Mesenchymal stem cell (in vitro differentiated cells and primary cell): ENCODE measurements around the gene RPL36.

ENCODE experiments used
- DNase-seq: peaks from one replicate; pipeline ENCODE4 v3.0.0-alpha.2; 2013
- H2AFZ ChIP-seq: one replicate; pipeline ENCODE4 v1.6.1; 2013; ENCODE audit warnings: low read depth, mild to moderate bottlenecking, control low read depth, inconsistent platforms, low read length, moderate library complexity
- H2AK5ac ChIP-seq: 2 replicates; pipeline ENCODE4 v1.6.1; 2013; ENCODE audit warnings: low read length, moderate library complexity, mild to moderate bottlenecking, inconsistent platforms; ENCODE audit not compliant: severe bottlenecking
- H2BK120ac ChIP-seq: one replicate; pipeline ENCODE4 v1.6.1; 2013; ENCODE audit warnings: low read depth, mild to moderate bottlenecking, inconsistent platforms, low read length, moderate library complexity
- H2BK12ac ChIP-seq, 2 experiments: one replicate each; pipeline ENCODE4 v1.6.1; 2013; ENCODE audit warnings: inconsistent platforms in 2 of 2, low read length in 2 of 2, mild to moderate bottlenecking in 2 of 2, moderate library complexity in 2 of 2, control low read depth in 1 of 2
- H2BK15ac ChIP-seq: one replicate; pipeline ENCODE4 v1.6.1; 2013; ENCODE audit warnings: mild to moderate bottlenecking, low read depth, inconsistent platforms; ENCODE audit not compliant: poor library complexity, severe bottlenecking
- H2BK5ac ChIP-seq: 2 replicates; pipeline ENCODE4 v1.6.1; 2013; ENCODE audit warnings: low read depth, mild to moderate bottlenecking, low read length, control low read depth, inconsistent platforms; ENCODE audit not compliant: poor library complexity, severe bottlenecking
- H3K14ac ChIP-seq, 2 experiments: one replicate each; pipeline ENCODE4 v1.6.1; 2013; ENCODE audit warnings: inconsistent platforms in 2 of 2, low read length in 2 of 2, control low read depth in 1 of 2, mild to moderate bottlenecking in 1 of 2, moderate library complexity in 1 of 2
- H3K18ac ChIP-seq, 2 experiments: one replicate each; pipeline ENCODE4 v1.6.1; 2013; ENCODE audit warnings: inconsistent platforms in 2 of 2, low read length in 2 of 2, control low read depth in 1 of 2, low read depth in 1 of 2, mild to moderate bottlenecking in 1 of 2
- H3K23ac ChIP-seq, 2 experiments: one replicate each; pipeline ENCODE4 v1.6.1; 2013; ENCODE audit warnings: inconsistent platforms in 2 of 2, low read length in 2 of 2, mild to moderate bottlenecking in 2 of 2, moderate library complexity in 2 of 2, control low read depth in 1 of 2
- H3K27ac ChIP-seq: 2 replicates; pipeline ENCODE4 v1.5.1; 2013; ENCODE audit warnings: mild to moderate bottlenecking, moderate library complexity, low read length, control low read depth, inconsistent platforms; ENCODE audit not compliant: poor library complexity, severe bottlenecking
- H3K27me3 ChIP-seq, 2 experiments: 2 replicates each; pipeline versions ENCODE4 v1.6.1 to v1.7.0; 2013; ENCODE audit warnings: low read length in 2 of 2, mild to moderate bottlenecking in 2 of 2, moderate library complexity in 2 of 2, control low read depth in 1 of 2, inconsistent platforms in 1 of 2; ENCODE audit not compliant: control insufficient read depth in 1 of 2, insufficient read depth in 1 of 2
- H3K36me3 ChIP-seq, 2 experiments: 2 replicates each; pipeline versions ENCODE4 v1.6.1 to v1.7.0; 2013; ENCODE audit warnings: low read length in 2 of 2, control low read depth in 1 of 2, inconsistent platforms in 1 of 2, low read depth in 1 of 2, mild to moderate bottlenecking in 1 of 2; ENCODE audit not compliant: insufficient read depth in 2 of 2, control insufficient read depth in 1 of 2
- H3K4ac ChIP-seq, 2 experiments: one replicate each; pipeline ENCODE4 v1.6.1; 2013; ENCODE audit warnings: inconsistent platforms in 2 of 2, low read length in 2 of 2, mild to moderate bottlenecking in 2 of 2, moderate library complexity in 2 of 2, control low read depth in 1 of 2, low read depth in 1 of 2
- H3K4me1 ChIP-seq: 2 replicates; pipeline ENCODE4 v1.6.1; 2013; ENCODE audit warnings: low read depth, low read length, control low read depth; ENCODE audit not compliant: control insufficient read depth, insufficient read depth
- H3K4me2 ChIP-seq: 2 replicates; pipeline ENCODE4 v1.6.1; 2013; ENCODE audit warnings: low read length, mild to moderate bottlenecking, inconsistent platforms; ENCODE audit not compliant: poor library complexity, severe bottlenecking
- H3K4me3 ChIP-seq, 2 experiments: 2 replicates each; pipeline versions ENCODE4 v1.5.1 to v1.7.0; 2013; ENCODE audit warnings: low read length in 2 of 2, mild to moderate bottlenecking in 2 of 2, control low read depth in 1 of 2, low read depth in 1 of 2; ENCODE audit not compliant: insufficient read depth in 1 of 2
- H3K79me1 ChIP-seq: replicated peaks from 2 replicates; pipeline ENCODE4 v1.6.1; 2013; ENCODE audit warnings: mild to moderate bottlenecking, control low read depth, low read length, inconsistent platforms; ENCODE audit not compliant: poor library complexity, severe bottlenecking
- H3K9ac ChIP-seq: 2 replicates; pipeline ENCODE4 v1.7.0; 2013; ENCODE audit warnings: mild to moderate bottlenecking, low read length, moderate library complexity
- H3K9me3 ChIP-seq: 2 replicates; pipeline ENCODE4 v1.7.0; 2013; ENCODE audit warnings: mild to moderate bottlenecking, low read length; ENCODE audit not compliant: control insufficient read depth
- H4K8ac ChIP-seq: one replicate; pipeline ENCODE4 v1.6.1; 2013; ENCODE audit warnings: inconsistent platforms, mild to moderate bottlenecking, low read length, moderate library complexity
- H4K91ac ChIP-seq: one replicate; pipeline ENCODE4 v1.6.1; 2013; ENCODE audit warnings: mild to moderate bottlenecking, low read length, inconsistent platforms
- WGBS: methylation state at CpG from one replicate; pipeline ENCODE4 v1.1.7; 2013; ENCODE audit warnings: mixed read lengths; 5-methylcytosine and 5-hydroxymethylcytosine counted together

The RPL36 gene

GRCh38 chr19:5714816-5715215 is 24.7 kb downstream of the RPL36 start:
- no peak overlapping the region for H3K9ac ChIP-seq
- H3K36me3 ChIP-seq = peaks cover 48% of the 10 kb centered on the region in 2 experiments
- no peak overlapping the region for H2BK12ac ChIP-seq
- no peak overlapping the region for H3K14ac ChIP-seq
- H3K4me2 ChIP-seq = no peak overlapping the region
- no peak overlapping the region for H4K91ac ChIP-seq
- no peak overlapping the region for H2AK5ac ChIP-seq
- no peak overlapping the region for H3K18ac ChIP-seq
- H3K23ac ChIP-seq = no peak overlapping the region
- no peak overlapping the region for H3K4ac ChIP-seq
- no peak overlapping the region for H4K8ac ChIP-seq
- no peak for DNase-seq
- H3K27me3 ChIP-seq = no peaks in the 10 kb centered on the region
- no peak overlapping the region for H2BK120ac ChIP-seq
- no peak overlapping the region for H2BK5ac ChIP-seq
- WGBS = 97% methylated on average over 10 of the region's 10 CpGs
- H3K4me1 ChIP-seq = peaks cover 11% of the 10 kb centered on the region
- H3K4me3 ChIP-seq = no peak overlapping the region
- H3K79me1 ChIP-seq = peaks cover 34% of the 10 kb centered on the region
- no peak overlapping the region for H3K27ac ChIP-seq
- no peak overlapping the region for H2AFZ ChIP-seq
- no peaks in the 10 kb centered on the region for H3K9me3 ChIP-seq
- no peak overlapping the region for H2BK15ac ChIP-seq

GRCh38 chr19:5717215-5717935 is 27.3 kb downstream of the RPL36 start:
- peaks cover 14% of the 10 kb centered on the region for H3K4me1 ChIP-seq
- no peak overlapping the region for H3K4me3 ChIP-seq
- H2BK15ac ChIP-seq = no peak overlapping the region
- no peaks in the 10 kb centered on the region for H3K9me3 ChIP-seq
- peaks cover 23 to 28% of the 10 kb centered on the region in 2 experiments for H3K36me3 ChIP-seq
- no peak overlapping the region for H2BK120ac ChIP-seq
- H2BK12ac ChIP-seq = peak overlapping the region in 1 of 2 experiments; percentile 47
- H3K9ac ChIP-seq = peak overlapping the region; percentile 100
- no peak overlapping the region for H2AK5ac ChIP-seq
- no peak overlapping the region for H3K27ac ChIP-seq
- H3K4ac ChIP-seq = no peak overlapping the region
- 98% methylated on average over 8 of the region's 8 CpGs for WGBS
- H3K23ac ChIP-seq = no peak overlapping the region
- no peaks in the 10 kb centered on the region for H3K27me3 ChIP-seq
- peak overlapping the region in 1 of 2 experiments; percentile 38 for H3K18ac ChIP-seq
- H2AFZ ChIP-seq = no peak overlapping the region
- H2BK5ac ChIP-seq = no peak overlapping the region
- H4K8ac ChIP-seq = no peak overlapping the region
- H3K14ac ChIP-seq = no peak overlapping the region
- no peak for DNase-seq
- H3K4me2 ChIP-seq = no peak overlapping the region
- H4K91ac ChIP-seq = no peak overlapping the region
- H3K79me1 ChIP-seq = peaks cover 15% of the 10 kb centered on the region

- H2AK5ac ChIP-seq = no peak overlapping the region
- no peak overlapping the region for H2AFZ ChIP-seq
- H4K8ac ChIP-seq = no peak overlapping the region
- H3K18ac ChIP-seq = no peak overlapping the region
- peak overlapping the region; percentile 45 for H3K27ac ChIP-seq
- peak overlapping the region in 1 of 2 experiments; percentile 96 for H3K4me3 ChIP-seq
- H2BK120ac ChIP-seq = no peak overlapping the region
- peaks cover 16 to 20% of the 10 kb centered on the region in 2 experiments for H3K36me3 ChIP-seq
- H4K91ac ChIP-seq = no peak overlapping the region
- peak overlapping the region; percentile 100 for H3K9ac ChIP-seq
- H3K23ac ChIP-seq = no peak overlapping the region
- H3K9me3 ChIP-seq = no peaks in the 10 kb centered on the region
- H3K27me3 ChIP-seq = no peaks in the 10 kb centered on the region
- peaks cover 14% of the 10 kb centered on the region for H3K4me1 ChIP-seq
- no peak overlapping the region for H3K14ac ChIP-seq
- H3K4ac ChIP-seq = no peak overlapping the region
- WGBS = 40% methylated on average over 13 of the region's 14 CpGs
- H2BK5ac ChIP-seq = no peak overlapping the region
- H3K79me1 ChIP-seq = peaks cover 11% of the 10 kb centered on the region
- DNase-seq = peak; percentile 86
- H2BK12ac ChIP-seq = no peak overlapping the region
- H2BK15ac ChIP-seq = no peak overlapping the region
- peak overlapping the region; percentile 79 for H3K4me2 ChIP-seq
These were observed 28.0 kb downstream of the RPL36 start for GRCh38 chr19:5718037-5718578.

GRCh38 chr19:5718579-5719273 is 28.6 kb downstream of the RPL36 start:
- Histone ChIP-seq H3K79me1 (peaks cover 7% of the 10 kb centered on the region), H3K36me3 (peaks cover 10 to 14% of the 10 kb centered on the region in 2 experiments), H3K18ac (no peak overlapping the region), H3K27me3 (no peaks in the 10 kb centered on the region), H2BK12ac (no peak overlapping the region), H2AFZ (no peak overlapping the region), H4K91ac (no peak overlapping the region), H2AK5ac (peak overlapping the region; percentile 63), H3K14ac (no peak overlapping the region), H2BK5ac (no peak overlapping the region), H3K23ac (peak overlapping the region in 1 of 2 experiments; percentile 14), H4K8ac (no peak overlapping the region), H3K4me2 (peak overlapping the region; percentile 79), H3K9me3 (no peaks in the 10 kb centered on the region), H2BK120ac (peak overlapping the region; percentile 49), H3K4me3 (peak overlapping the region; percentile 96 to 99), H3K4me1 (peaks cover 14% of the 10 kb centered on the region), H2BK15ac (no peak overlapping the region), H3K9ac (peak overlapping the region; percentile 100), H3K27ac (peak overlapping the region; percentile 45), H3K4ac (peak overlapping the region; percentile 13 to 81)
- DNase-seq = peak; percentile 93
- 11% methylated on average over 9 of the region's 11 CpGs for WGBS
